ENCODE results near the gene RIPPLY2.
A peak's percentile ranks its signal among the peaks of the same experiment; 100 is the strongest.

Gene RIPPLY2

GRCh38 chr6:83862776-83863471 is 9.8 kb downstream of the RIPPLY2 start:
- H3K36me3 ChIP-seq (replicated peaks), result no peaks in the 10 kb centered on the region
- H3K27ac ChIP-seq, result peak overlapping the region; percentile 32
- DNase-seq, result no peak
- no peak overlapping the region for H3K4me3 ChIP-seq (ENCODE audit: low read depth, low read length)
- in situ Hi-C loops (cut with HindIII; ENCODE audit: low pct_ligation_motif_present, low sequenced_read_pairs), result no loop called here
- no peaks in the 10 kb centered on the region for H3K27me3 ChIP-seq (replicated peaks)
- TF ChIP-seq CTCF (IDR thresholded peaks at IDR 0.05; ENCODE audit: low read depth, low read length, missing control alignments), result no peak

DNA sequence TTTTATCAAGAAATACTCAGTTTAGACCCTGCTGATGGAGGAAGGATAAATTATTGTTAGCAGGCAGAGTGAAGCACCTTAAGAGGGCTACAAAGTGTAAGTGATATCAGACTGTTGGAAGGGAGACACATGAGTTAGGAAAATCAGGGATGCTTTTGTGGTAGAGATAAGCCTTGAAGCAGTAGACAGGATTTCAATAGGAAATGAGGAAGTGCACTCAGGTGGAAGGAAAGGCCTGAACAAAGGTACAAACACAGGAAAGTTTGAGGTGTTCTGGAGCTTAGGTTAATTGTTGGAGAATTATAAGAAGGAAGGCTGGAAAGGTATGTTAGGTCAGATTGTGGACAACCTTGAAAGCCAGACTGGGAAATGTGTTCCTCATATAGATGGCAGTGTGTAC is 13.9 kb downstream of the RIPPLY2 start:
- no peak for TF ChIP-seq CTCF (IDR thresholded peaks at IDR 0.05; ENCODE audit: low read depth, low read length, missing control alignments)
- Histone ChIP-seq H3K4me3 (ENCODE audit: low read depth, low read length) (no peak overlapping the region), H3K27me3 (replicated peaks) (no peaks in the 10 kb centered on the region), H3K36me3 (replicated peaks) (no peaks in the 10 kb centered on the region), H3K27ac (peak overlapping the region; percentile 95)
- in situ Hi-C loops (cut with HindIII; ENCODE audit: low pct_ligation_motif_present, low sequenced_read_pairs), result no loop called here
- no peak for DNase-seq

DNA sequence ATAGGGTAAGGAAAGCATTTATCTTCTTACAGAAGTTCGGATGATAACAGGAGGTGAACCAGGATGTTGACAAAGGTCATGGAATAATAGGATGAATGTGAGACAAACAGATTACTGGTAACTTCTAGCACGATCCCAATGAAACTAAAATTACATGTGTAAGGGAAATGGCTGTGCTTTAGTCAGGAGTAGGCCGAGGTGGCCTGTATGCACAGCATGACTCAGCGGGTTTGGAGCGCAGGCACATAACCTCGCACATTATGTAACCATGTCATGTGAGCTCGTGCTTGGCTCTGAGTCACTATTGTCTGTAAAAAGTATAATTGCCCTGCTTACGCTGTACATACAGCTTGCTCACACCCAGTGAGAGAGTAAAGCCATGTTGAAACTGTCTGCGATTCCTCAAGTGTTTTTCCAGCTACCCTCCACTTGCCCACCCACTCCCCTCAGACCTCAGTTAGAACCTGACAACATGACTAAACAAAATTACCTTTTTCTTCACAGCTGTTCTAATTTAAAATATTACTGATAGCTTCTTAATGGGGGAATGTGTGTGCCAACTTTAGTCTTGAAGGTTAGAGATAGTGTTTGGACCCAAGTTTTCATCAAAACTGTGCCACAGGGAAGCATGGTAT is 14.5 kb downstream of the RIPPLY2 start:
- in situ Hi-C loops (cut with HindIII; ENCODE audit: low pct_ligation_motif_present, low sequenced_read_pairs), result no loop called here
- H3K27ac ChIP-seq, result peak overlapping the region; percentile 95
- no peaks in the 10 kb centered on the region for H3K36me3 ChIP-seq (replicated peaks)
- peak; percentile 98 for DNase-seq
- H3K4me3 ChIP-seq (ENCODE audit: low read depth, low read length), result no peak overlapping the region
- TF ChIP-seq CTCF (IDR thresholded peaks at IDR 0.05; ENCODE audit: low read depth, low read length, missing control alignments), result no peak
- no peaks in the 10 kb centered on the region for H3K27me3 ChIP-seq (replicated peaks)

DNA sequence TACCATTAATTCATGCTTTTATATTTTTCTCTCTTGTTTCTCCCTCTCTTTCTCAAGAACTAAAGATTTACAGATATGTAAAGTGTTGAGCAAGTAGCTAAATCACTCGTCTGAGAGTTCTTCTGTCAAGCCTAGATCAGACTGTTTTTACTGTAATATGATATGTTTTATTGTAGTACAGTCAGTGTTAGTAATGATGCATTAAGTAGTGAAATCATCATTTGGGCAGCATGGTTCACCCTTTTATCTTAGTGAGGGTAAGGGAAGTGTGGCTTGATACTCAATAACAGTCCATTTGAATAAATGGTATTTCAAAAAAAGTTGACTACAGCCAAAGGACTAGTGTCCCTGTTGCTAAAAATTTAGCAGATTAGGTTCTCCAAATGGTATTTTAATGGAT is 15.5 kb downstream of the RIPPLY2 start:
- in situ Hi-C loops (cut with HindIII; ENCODE audit: low pct_ligation_motif_present, low sequenced_read_pairs), result no loop called here
- TF ChIP-seq CTCF (IDR thresholded peaks at IDR 0.05; ENCODE audit: low read depth, low read length, missing control alignments), result no peak
- peak; percentile 66 for DNase-seq

GRCh38 chr6:83870649-83871048 is 17.5 kb downstream of the RIPPLY2 start:
- in situ Hi-C loops (cut with HindIII; ENCODE audit: low pct_ligation_motif_present, low sequenced_read_pairs), result no loop called here
- Histone ChIP-seq H3K4me3 (ENCODE audit: low read depth, low read length) (no peak overlapping the region), H3K27me3 (replicated peaks) (no peaks in the 10 kb centered on the region), H3K27ac (no peak overlapping the region), H3K36me3 (replicated peaks) (no peaks in the 10 kb centered on the region)
- no peak for TF ChIP-seq CTCF (IDR thresholded peaks at IDR 0.05; ENCODE audit: low read depth, low read length, missing control alignments)
- no peak for DNase-seq

More for the DNA sequence above, 15.5 kb downstream of the RIPPLY2 start:
- Histone ChIP-seq H3K36me3 (replicated peaks) (no peaks in the 10 kb centered on the region), H3K27ac (peak overlapping the region; percentile 95), H3K4me3 (ENCODE audit: low read depth, low read length) (no peak overlapping the region), H3K27me3 (replicated peaks) (no peaks in the 10 kb centered on the region)

Measured in brain microvascular endothelial cell (primary cell).